Stimulated activated naive CD8-positive, alpha-beta T cell treated with anti-CD3 and anti-CD28 coated beads, Interleukin-15, Interleukin-2, amounts not matched to agents 100 U/mL and 50 U/mL, for 24 hours (primary cell): ENCODE measurements around the gene PIK3CG.

ENCODE experiments used
- ATAC-seq: fragments of 150-1000 bp; cut with Tn5 transposase; one replicate; pipeline ENCODE4 v1.10.0; 2021
- DNase-seq: peaks from one replicate; pipeline ENCODE4 v3.0.0; 2021

PIK3CG gene

DNA sequence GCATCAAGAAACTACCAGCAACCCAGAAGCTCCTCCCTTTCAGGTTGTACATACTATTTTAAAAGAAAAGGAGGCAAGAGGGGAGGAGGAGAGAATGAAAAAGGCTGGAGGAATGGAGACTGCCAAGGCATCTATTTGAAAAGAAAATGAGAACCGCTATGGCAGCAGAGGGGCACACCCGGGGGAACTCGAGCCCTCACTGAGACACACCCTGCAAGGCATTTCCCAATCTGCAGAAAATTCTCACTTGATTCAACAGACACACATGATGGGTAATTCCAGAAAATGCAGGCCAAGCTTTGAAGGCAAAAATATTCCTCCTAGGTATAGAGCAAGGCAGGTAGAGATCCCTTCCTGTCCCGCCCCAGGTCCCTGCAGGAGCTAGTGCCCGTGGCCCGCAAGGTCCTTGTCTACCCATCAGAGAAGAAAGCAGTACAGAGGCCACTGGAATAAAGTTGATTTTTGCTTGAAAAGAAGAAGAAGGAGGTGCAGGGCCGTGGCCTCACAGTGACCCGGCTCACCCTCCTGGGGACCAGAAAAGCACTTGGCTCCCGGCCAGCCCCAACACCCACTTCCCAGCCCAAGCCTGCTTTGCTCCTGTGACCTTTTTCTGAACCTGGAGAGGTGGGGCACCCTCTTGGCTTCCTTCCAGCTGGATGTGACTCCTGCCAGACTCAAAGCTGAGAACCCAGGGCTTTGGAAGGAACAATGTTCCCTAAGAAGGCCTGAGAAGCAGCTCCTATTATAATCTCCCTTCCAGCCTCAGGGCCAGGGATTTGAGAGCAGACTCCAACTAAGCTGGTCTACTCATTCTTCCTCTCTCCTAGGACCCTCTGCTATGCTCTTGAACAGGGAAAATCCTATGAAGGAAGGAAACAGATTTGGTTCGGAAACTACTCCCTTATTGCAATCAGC, 6.2 kb upstream of the PIK3CG start:
- no peak for DNase-seq
- ATAC-seq = no peak

GRCh38 chr7:106862317-106863089, 2.6 kb upstream of the PIK3CG start:
- ATAC-seq = no peak
- DNase-seq = no peak

DNA sequence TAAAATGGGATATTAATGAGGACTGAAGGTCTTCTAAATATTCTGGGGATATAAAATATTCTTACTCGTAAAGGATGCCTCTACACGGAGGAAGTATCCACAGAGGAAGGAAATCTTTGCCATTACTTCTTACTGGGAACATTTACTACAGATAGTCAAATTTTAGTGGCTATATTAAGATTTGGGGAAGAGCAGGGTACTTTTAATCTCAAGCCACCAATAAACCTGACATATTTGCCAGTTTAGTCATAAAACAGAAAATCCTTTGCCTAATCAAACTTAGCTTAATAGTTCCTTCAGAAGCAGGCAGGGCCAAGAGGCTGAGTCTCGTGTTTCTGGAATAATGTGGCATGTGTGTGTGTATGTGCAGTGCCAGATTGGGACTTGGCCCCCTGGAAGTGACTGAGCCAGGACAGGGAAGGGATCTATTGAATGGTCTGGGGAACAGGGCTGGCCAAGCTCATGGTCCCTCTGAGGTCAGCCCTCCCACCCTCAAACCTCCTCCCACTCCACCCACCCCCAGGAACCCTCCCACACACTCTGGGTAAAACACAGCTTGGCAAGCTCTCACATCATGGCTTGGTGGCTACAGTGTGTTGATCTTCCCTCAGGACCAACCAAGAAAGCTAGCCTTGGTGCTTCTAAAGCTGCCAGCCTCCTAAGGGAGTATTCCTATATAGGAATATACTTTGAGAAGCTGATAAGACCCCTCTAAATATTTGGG, 1.6 kb upstream of the PIK3CG start:
- ATAC-seq = no peak
- no peak for DNase-seq

GRCh38 chr7:106864298-106865081, 592 bp upstream of the PIK3CG start:
- DNase-seq (no peak), ATAC-seq (peak; percentile 4)

GRCh38 chr7:106866298-106867281, 1.5 kb downstream of the PIK3CG start:
- DNase-seq (no peak), ATAC-seq (peak; percentile 12)

DNA sequence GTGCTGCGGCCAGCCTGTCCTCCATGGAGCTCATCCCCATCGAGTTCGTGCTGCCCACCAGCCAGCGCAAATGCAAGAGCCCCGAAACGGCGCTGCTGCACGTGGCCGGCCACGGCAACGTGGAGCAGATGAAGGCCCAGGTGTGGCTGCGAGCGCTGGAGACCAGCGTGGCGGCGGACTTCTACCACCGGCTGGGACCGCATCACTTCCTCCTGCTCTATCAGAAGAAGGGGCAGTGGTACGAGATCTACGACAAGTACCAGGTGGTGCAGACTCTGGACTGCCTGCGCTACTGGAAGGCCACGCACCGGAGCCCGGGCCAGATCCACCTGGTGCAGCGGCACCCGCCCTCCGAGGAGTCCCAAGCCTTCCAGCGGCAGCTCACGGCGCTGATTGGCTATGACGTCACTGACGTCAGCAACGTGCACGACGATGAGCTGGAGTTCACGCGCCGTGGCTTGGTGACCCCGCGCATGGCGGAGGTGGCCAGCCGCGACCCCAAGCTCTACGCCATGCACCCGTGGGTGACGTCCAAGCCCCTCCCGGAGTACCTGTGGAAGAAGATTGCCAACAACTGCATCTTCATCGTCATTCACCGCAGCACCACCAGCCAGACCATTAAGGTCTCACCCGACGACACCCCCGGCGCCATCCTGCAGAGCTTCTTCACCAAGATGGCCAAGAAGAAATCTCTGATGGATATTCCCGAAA, 2.7 kb downstream of the PIK3CG start:
- ATAC-seq (no peak), DNase-seq (no peak)

GRCh38 chr7:106868364-106868763, 3.3 kb downstream of the PIK3CG start:
- DNase-seq (no peak), ATAC-seq (no peak)

- DNase-seq (no peak), ATAC-seq (no peak)
Measured at GRCh38 chr7:106869954-106870353, 4.9 kb downstream of the PIK3CG start.

- DNase-seq (no peak), ATAC-seq (no peak)
Measured at GRCh38 chr7:106870528-106870927, 5.4 kb downstream of the PIK3CG start.

GRCh38 chr7:106870983-106871410, 5.9 kb downstream of the PIK3CG start:
- DNase-seq = no peak
- ATAC-seq = peak; percentile 89

DNA sequence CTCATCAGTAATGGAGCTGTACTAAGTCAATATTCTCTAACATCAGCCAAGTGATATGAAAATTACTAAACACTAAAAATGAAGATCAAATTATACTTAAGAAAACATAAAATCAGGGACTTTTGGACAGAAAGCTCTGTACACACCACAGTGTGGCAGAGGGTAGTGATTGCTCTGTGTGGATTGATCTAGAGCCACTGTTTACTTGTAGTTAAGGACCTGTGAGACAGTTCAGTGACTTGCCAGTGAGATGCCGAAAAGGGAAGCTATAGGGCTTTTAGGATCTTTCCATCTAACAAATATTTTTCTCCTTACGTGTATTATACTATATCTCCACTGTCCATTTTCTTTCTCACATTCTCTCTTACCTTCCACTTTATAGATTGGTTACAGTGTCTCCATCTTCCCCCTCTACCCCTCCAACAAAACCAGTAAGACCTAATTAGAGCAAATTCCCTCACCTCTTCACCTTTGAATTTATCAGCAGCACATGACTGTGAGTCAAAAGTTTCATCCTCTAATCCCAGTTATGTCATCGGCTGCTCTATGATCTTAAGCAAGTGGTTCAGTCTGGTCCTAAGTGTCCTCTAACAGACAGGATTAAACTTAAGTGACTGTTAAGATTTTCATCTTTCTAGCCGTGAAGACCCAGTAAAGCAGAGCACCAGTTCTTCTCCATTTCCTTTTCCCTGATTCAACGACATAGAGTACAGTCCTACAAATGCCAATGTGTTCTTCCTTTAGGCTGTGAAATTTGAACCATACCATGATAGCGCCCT, 6.9 kb downstream of the PIK3CG start:
- ATAC-seq = no peak

GRCh38 chr7:106872763-106873162, 7.7 kb downstream of the PIK3CG start:
- no peak for ATAC-seq
- DNase-seq = no peak

More for the DNA sequence above, 6.9 kb downstream of the PIK3CG start:
- no peak for DNase-seq

DNA sequence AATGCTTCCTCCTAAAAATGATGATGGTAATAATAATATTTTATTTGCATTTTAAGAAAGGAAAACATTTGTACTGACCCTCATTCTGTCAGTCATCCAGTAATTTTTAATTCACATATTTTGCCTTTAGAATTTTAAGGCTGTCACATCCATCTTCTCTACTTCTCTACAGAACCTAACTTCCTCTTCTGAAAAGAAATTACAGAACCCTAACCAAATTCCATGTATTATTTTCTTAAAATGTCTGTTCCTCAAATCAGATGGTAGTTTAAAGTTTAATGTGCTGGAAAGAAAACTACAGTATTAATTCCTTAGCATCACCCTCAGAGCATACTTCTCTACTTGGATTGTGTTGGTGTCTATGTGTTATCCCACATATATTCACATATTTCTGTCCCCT, 9.0 kb downstream of the PIK3CG start:
- DNase-seq (no peak), ATAC-seq (no peak)

GRCh38 chr7:106875508-106875907, 10.4 kb downstream of the PIK3CG start:
- DNase-seq (no peak), ATAC-seq (no peak)

DNA sequence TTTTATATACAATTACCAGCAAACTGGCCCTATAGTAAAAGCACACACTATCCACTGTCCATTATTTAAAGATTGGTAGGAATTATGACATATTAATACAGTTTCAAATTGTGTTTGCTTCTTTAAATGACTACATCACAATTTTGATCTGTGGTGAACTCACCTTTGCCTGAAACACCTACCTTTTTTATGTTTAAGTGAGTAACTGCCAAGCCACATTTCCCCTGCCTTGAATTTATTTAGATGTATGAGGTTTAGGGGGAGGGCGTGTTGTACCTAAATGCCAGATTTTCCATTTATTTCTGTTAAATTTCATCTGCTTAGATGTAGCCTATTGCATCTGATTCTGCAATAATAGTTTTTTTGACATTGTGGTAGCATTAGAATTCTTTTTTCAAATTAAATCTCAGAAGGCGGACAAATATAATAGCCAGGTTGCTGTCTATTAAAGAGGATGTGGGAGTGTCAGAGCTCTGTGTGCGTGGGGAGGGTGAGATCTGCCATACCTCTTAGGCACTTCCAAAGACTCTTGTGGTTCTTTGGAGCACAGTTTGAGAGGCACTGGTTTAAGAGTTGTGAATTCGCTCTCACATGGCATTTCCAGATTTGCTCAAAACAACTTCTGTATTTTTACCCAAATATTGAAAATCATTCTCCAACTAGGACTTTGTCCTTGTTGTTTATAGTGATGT, 13.8 kb downstream of the PIK3CG start:
- no peak for DNase-seq
- peak; percentile 75 for ATAC-seq

DNA sequence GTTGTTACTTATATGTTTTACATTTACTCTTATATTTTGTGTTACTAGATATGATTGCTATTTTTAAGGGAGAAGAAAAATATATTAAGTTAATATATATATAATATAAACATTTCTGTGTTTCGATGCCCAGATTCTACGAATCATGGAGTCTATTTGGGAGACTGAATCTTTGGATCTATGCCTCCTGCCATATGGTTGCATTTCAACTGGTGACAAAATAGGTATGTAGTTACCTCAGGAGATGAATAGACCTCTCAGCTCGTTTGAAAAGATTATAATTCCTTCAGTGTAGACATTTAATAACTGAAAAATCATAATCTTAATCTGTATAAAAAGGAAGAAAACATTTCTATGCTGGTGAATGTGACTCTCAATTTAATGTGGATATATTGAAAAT, 16.9 kb downstream of the PIK3CG start:
- ATAC-seq = no peak
- DNase-seq = no peak

DNA sequence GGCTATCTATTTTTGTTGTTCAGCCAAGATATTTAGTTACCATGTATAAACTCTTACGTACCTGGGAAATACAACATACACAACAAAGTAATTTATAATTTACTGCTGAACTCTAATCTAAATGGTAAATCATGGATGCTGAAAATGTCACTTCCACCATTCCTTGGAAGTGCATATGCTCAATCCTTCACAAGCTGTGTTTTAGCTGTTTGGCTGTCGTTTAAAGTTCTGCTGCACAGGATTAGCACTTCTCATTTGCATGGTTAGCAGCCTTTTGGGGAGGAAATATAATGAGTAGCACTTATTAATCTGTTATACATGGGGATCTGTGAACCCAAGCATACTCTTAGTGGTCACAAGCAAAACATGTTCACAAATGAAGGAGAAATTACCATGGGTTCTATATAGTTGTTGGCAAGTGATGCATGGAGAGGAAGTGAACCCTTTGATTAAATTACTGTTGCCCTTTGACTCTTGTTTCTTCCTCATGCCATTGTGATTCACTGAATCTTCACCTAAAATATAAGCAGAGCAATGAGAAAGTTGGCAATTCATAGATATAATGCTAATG, 18.5 kb downstream of the PIK3CG start:
- DNase-seq (no peak), ATAC-seq (no peak)

DNA sequence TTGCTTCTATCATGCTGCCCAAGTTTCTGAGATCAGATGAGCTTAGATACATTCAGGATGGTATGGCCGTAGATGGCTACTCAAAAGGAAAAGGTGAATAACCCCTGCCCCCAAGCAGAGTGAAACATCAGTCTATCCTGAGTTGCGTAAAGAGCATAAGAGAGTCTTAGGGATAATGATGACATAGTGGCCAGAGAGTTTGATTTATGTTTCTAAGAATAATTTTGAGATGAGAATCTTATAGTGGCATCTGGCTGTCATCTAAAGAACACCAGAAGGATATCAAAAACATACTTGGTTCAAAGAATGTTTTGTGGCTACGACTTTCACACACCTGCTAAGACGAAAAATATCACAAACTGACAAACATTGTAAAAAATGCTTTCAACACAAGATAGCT, 20.6 kb downstream of the PIK3CG start:
- DNase-seq = no peak

More for the DNA sequence above, 20.6 kb downstream of the PIK3CG start:
- ATAC-seq = no peak
